Osteocyte (in vitro differentiated cells): ENCODE measurements around the gene ANKS3. TPM values are rescaled to one million over a fixed set of nuclear protein-coding genes. Genes with fewer than 3 reads are reported as not detected.

Experiments used
- DNase-seq: peaks from one replicate; pipeline ENCODE4 v3.0.0; 2021; ENCODE audit warnings: mixed read lengths; ENCODE audit not compliant: unreplicated experiment; ENCODE audit errors: extremely low spot score
- H3K27ac Mint-ChIP-seq: one replicate; pipeline ENCODE4 v1.8.0; 2021; ENCODE audit warnings: mild to moderate bottlenecking, mixed read lengths; ENCODE audit not compliant: unreplicated experiment
- H3K27me3 Mint-ChIP-seq: one replicate; pipeline ENCODE4 v1.8.0; 2021; ENCODE audit warnings: mixed read lengths; ENCODE audit not compliant: unreplicated experiment
- H3K36me3 Mint-ChIP-seq: one replicate; pipeline ENCODE4 v1.8.0; 2021; ENCODE audit warnings: mixed read lengths; ENCODE audit not compliant: unreplicated experiment
- H3K4me1 Mint-ChIP-seq: one replicate; pipeline ENCODE4 v1.8.0; 2021; ENCODE audit warnings: mixed read lengths; ENCODE audit not compliant: unreplicated experiment
- H3K4me3 Mint-ChIP-seq: one replicate; pipeline ENCODE4 v1.8.0; 2021; ENCODE audit warnings: mild to moderate bottlenecking, moderate library complexity, mixed read lengths; ENCODE audit not compliant: unreplicated experiment
- H3K9me3 Mint-ChIP-seq: one replicate; pipeline ENCODE4 v1.8.0; 2021; ENCODE audit warnings: mixed read lengths; ENCODE audit not compliant: unreplicated experiment
- total RNA-seq: library from RNA; stranded (reverse); gene quantifications from 2 replicates; pipeline ENCODE4 v1.2.1, GENCODE V29; 2021
- TF ChIP-seq, protein P1 (sequence below): fragments of 200-600 bp; sonication (generic); IDR thresholded peaks from 2 replicates; pipeline ENCODE4 v1.5.0; 2021; ENCODE audit warnings: antibody characterized with exemption, mild to moderate bottlenecking, moderate library complexity

The ANKS3 gene
- total RNA-seq, 1 donor from 2014 or later, result 30.0 TPM

- no peak for DNase-seq
- peaks cover 6% of the 10 kb centered on the region for H3K4me1 Mint-ChIP-seq
- H3K4me3 Mint-ChIP-seq, result no peak overlapping the region
- no peaks in the 10 kb centered on the region for H3K27me3 Mint-ChIP-seq
- H3K36me3 Mint-ChIP-seq, result peaks cover 12% of the 10 kb centered on the region
- no peak overlapping the region for H3K27ac Mint-ChIP-seq
- TF ChIP-seq, protein P1, sequence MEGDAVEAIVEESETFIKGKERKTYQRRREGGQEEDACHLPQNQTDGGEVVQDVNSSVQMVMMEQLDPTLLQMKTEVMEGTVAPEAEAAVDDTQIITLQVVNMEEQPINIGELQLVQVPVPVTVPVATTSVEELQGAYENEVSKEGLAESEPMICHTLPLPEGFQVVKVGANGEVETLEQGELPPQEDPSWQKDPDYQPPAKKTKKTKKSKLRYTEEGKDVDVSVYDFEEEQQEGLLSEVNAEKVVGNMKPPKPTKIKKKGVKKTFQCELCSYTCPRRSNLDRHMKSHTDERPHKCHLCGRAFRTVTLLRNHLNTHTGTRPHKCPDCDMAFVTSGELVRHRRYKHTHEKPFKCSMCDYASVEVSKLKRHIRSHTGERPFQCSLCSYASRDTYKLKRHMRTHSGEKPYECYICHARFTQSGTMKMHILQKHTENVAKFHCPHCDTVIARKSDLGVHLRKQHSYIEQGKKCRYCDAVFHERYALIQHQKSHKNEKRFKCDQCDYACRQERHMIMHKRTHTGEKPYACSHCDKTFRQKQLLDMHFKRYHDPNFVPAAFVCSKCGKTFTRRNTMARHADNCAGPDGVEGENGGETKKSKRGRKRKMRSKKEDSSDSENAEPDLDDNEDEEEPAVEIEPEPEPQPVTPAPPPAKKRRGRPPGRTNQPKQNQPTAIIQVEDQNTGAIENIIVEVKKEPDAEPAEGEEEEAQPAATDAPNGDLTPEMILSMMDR, result no peak
- no peaks in the 10 kb centered on the region for H3K9me3 Mint-ChIP-seq
These were observed 35.0 kb downstream of the ANKS3 start for GRCh38 chr16:4699046-4699556.

- no peaks in the 10 kb centered on the region for H3K27me3 Mint-ChIP-seq
- peaks cover 11% of the 10 kb centered on the region for H3K36me3 Mint-ChIP-seq
- no peaks in the 10 kb centered on the region for H3K9me3 Mint-ChIP-seq
These were observed 35.6 kb downstream of the ANKS3 start for GRCh38 chr16:4698321-4699045.

DNA sequence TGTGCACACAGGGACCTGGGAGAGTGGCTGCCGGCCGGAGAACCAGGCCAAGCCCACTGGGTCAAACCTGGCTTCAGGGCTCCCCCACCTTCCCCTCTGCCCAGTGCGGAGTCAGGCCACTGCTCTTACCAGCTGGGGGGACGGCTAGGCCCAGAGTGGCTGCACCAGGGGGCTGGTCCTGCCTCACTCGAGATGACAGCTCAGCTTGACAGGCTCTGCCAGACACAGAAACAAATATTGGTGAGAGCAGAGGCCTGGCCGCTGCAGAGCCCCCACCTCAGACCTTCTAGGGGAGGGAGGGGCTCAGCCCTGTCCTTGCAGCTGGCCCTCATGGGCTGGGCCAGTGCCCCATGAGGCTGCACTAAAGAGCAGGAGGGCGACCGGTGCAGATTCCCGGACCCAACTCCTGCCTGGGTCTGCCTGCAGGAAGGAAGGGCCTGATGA, 36.2 kb downstream of the ANKS3 start:
- Mint-ChIP-seq H3K4me3 (no peak overlapping the region), H3K4me1 (peaks cover 6% of the 10 kb centered on the region), H3K27me3 (no peaks in the 10 kb centered on the region), H3K27ac (no peak overlapping the region), H3K36me3 (peaks cover 11% of the 10 kb centered on the region), H3K9me3 (no peaks in the 10 kb centered on the region)
- TF ChIP-seq, protein P1, result no peak
- no peak for DNase-seq

More at GRCh38 chr16:4698321-4699045, 35.6 kb downstream of the ANKS3 start:
- Mint-ChIP-seq H3K4me3 (no peak overlapping the region), H3K4me1 (peaks cover 6% of the 10 kb centered on the region), H3K27ac (no peak overlapping the region)
- TF ChIP-seq, protein P1, result no peak
- no peak for DNase-seq

GRCh38 chr16:4696905-4697847, 36.9 kb downstream of the ANKS3 start:
- no peaks in the 10 kb centered on the region for H3K9me3 Mint-ChIP-seq
- TF ChIP-seq, protein P1, result no peak
- H3K4me1 Mint-ChIP-seq, result peaks cover 12% of the 10 kb centered on the region
- peaks cover 11% of the 10 kb centered on the region for H3K36me3 Mint-ChIP-seq
- H3K27ac Mint-ChIP-seq, result no peak overlapping the region
- no peak overlapping the region for H3K4me3 Mint-ChIP-seq
- no peak for DNase-seq
- no peaks in the 10 kb centered on the region for H3K27me3 Mint-ChIP-seq
